H1 (cell line): ENCODE data around the gene METRN. TPM values are rescaled to one million over a fixed set of nuclear protein-coding genes. Genes with fewer than 3 reads are reported as not detected.

Experiments
- CTCF ChIA-PET: fragments of 300-600 bp; sonication (Branson Sonifier 250); formaldehyde crosslinking; loops from one replicate; lab custom pipeline; 2021; ENCODE audit not compliant: partially characterized antibody; lab: Charles Lee
- POLR2A ChIA-PET: fragments of 300-600 bp; sonication (Branson Sonifier 250); formaldehyde crosslinking; loops from one replicate; lab custom pipeline; 2021; ENCODE audit warnings: inconsistent platforms; ENCODE audit not compliant: partially characterized antibody; lab: Charles Lee
- DNase-seq, 2 experiments: peaks; one replicate each; pipeline versions ENCODE4 v3.0.0 to v3.0.0-alpha.2; 2010 to 2022; ENCODE audit warnings: low spot score in 2 of 2, low read depth in 1 of 2, mixed read lengths in 1 of 2
- FAIRE-seq: peaks from 2 replicates; lab custom pipeline; 2011; peaks lifted over from hg19 to GRCh38; lab: Jason Lieb, UNC
- H2AFZ ChIP-seq: 2 replicates; pipeline ENCODE4 v1.8.1; 2012; ENCODE audit warnings: low read length, inconsistent platforms
- H2AK5ac ChIP-seq: 2 replicates; pipeline ENCODE4 v1.6.1; 2013; ENCODE audit warnings: low read depth, low read length
- H2BK120ac ChIP-seq: replicated peaks from 2 replicates; pipeline ENCODE3; 2013; ENCODE audit warnings: low read depth, low read length, inconsistent platforms
- H2BK12ac ChIP-seq: 2 replicates; pipeline ENCODE4 v1.6.1; 2013; ENCODE audit warnings: low read depth, low read length
- H2BK15ac ChIP-seq: 2 replicates; pipeline ENCODE4 v1.6.1; 2013; ENCODE audit warnings: low read length
- H2BK20ac ChIP-seq: 2 replicates; pipeline ENCODE4 v1.6.1; 2013; ENCODE audit warnings: low read length
- H2BK5ac ChIP-seq: 2 replicates; pipeline ENCODE4 v1.6.1; 2013; ENCODE audit warnings: low read depth, low read length
- H3K14ac ChIP-seq: 2 replicates; pipeline ENCODE4 v1.6.1; 2013; ENCODE audit warnings: inconsistent platforms; ENCODE audit not compliant: insufficient read length
- H3K18ac ChIP-seq: 2 replicates; pipeline ENCODE4 v1.6.1; 2013; ENCODE audit warnings: low read length; ENCODE audit errors: extremely low read depth
- H3K23ac ChIP-seq: 2 replicates; pipeline ENCODE4 v1.6.1; 2013; ENCODE audit warnings: inconsistent platforms; ENCODE audit not compliant: insufficient read length
- H3K23me2 ChIP-seq: 2 replicates; pipeline ENCODE4 v1.6.1; 2013; ENCODE audit warnings: low read depth, low read length
- H3K27ac ChIP-seq: 2 replicates; pipeline ENCODE4 v1.6.1; 2011; ENCODE audit warnings: low read depth, low read length, inconsistent platforms
- H3K27me3 ChIP-seq, 4 experiments: replicated peaks in 1 of 4; 1 replicate in 1 of 4; 2 replicates in 3 of 4; pipeline versions ENCODE4 v1.6.1 to v1.8.1; 2011 to 2013; ENCODE audit warnings: low read length in 3 of 4, mild to moderate bottlenecking in 3 of 4, inconsistent platforms in 2 of 4, mixed read lengths in 2 of 4, moderate library complexity in 1 of 4; ENCODE audit not compliant: control insufficient read depth in 3 of 4, insufficient read depth in 3 of 4; ENCODE audit errors: extremely low read depth in 1 of 4
- H3K36me3 ChIP-seq, 4 experiments: 2 replicates each; pipeline versions ENCODE4 v1.6.1 to v1.8.1; 2011 to 2013; ENCODE audit warnings: mild to moderate bottlenecking in 4 of 4, low read length in 3 of 4, moderate library complexity in 2 of 4, control low read depth in 1 of 4, inconsistent platforms in 1 of 4; ENCODE audit not compliant: insufficient read depth in 4 of 4, control insufficient read depth in 2 of 4
- H3K4ac ChIP-seq: replicated peaks from 2 replicates; pipeline ENCODE3; 2013; ENCODE audit warnings: low read length, low read depth, mixed read lengths, inconsistent platforms; ENCODE audit not compliant: insufficient read length
- H3K4me1 ChIP-seq, 4 experiments: replicated peaks in 1 of 4; 1 replicate in 1 of 4; 2 replicates in 3 of 4; pipeline versions ENCODE4 v1.6.1 to v1.8.1; 2011 to 2013; ENCODE audit warnings: low read length in 3 of 4, inconsistent platforms in 2 of 4, mixed read lengths in 1 of 4; ENCODE audit not compliant: insufficient read depth in 4 of 4, control insufficient read depth in 3 of 4
- H3K4me2 ChIP-seq, 2 experiments: 2 replicates each; pipeline versions ENCODE4 v1.6.1 to v1.8.1; 2011 to 2013; ENCODE audit warnings: low read depth in 2 of 2, low read length in 2 of 2, control low read depth in 1 of 2, inconsistent platforms in 1 of 2, mild to moderate bottlenecking in 1 of 2; ENCODE audit not compliant: insufficient read depth in 1 of 2
- H3K4me3 ChIP-seq, 4 experiments: fragments of 200-600, 300-600 bp in 1 of 4; sonication (generic), shearing (Covaris generic), sonication (Bioruptor Twin) in 1 of 4; 2 replicates each; pipeline versions ENCODE4 v1.5.1 to v1.8.1; 2011 to 2016; ENCODE audit warnings: low read length in 4 of 4, low read depth in 3 of 4, control low read depth in 2 of 4, inconsistent platforms in 2 of 4, mild to moderate bottlenecking in 2 of 4, mixed read lengths in 1 of 4, moderate library complexity in 1 of 4; ENCODE audit not compliant: insufficient read depth in 2 of 4; ENCODE audit errors: extremely low read depth in 1 of 4
- H3K56ac ChIP-seq: replicated peaks from 2 replicates; pipeline ENCODE3; 2013; ENCODE audit warnings: low read depth, mild to moderate bottlenecking, mixed read lengths, low read length, inconsistent platforms; ENCODE audit not compliant: insufficient read length
- H3K79me1 ChIP-seq: 2 replicates; pipeline ENCODE4 v1.6.1; 2013; ENCODE audit warnings: low read depth, low read length, control low read depth
- H3K79me2 ChIP-seq, 2 experiments: 2 replicates each; pipeline versions ENCODE4 v1.6.1 to v1.8.1; 2012 to 2013; ENCODE audit warnings: low read length in 2 of 2, mild to moderate bottlenecking in 2 of 2, inconsistent platforms in 1 of 2; ENCODE audit not compliant: insufficient read depth in 2 of 2, control insufficient read depth in 1 of 2
- H3K9ac ChIP-seq, 4 experiments: replicated peaks in 1 of 4; 1 replicate in 1 of 4; 2 replicates in 3 of 4; pipeline versions ENCODE4 v1.6.1 to v1.8.1; 2011 to 2013; ENCODE audit warnings: low read depth in 3 of 4, low read length in 3 of 4, control low read depth in 2 of 4, mild to moderate bottlenecking in 2 of 4, moderate library complexity in 2 of 4, inconsistent platforms in 1 of 4; ENCODE audit errors: extremely low read depth in 1 of 4
- H3K9me3 ChIP-seq, 2 experiments: 2 replicates each; pipeline versions ENCODE4 v1.6.1 to v1.8.1; 2012 to 2013; ENCODE audit warnings: mild to moderate bottlenecking in 2 of 2, moderate library complexity in 2 of 2, control low read depth in 1 of 2, inconsistent platforms in 1 of 2, low read depth in 1 of 2, low read length in 1 of 2, mixed read lengths in 1 of 2; ENCODE audit not compliant: insufficient read depth in 2 of 2
- H4K20me1 ChIP-seq, 2 experiments: replicated peaks in 1 of 2; 2 replicates each; pipeline versions ENCODE3 to v1.8.1; 2011 to 2013; ENCODE audit warnings: inconsistent platforms in 2 of 2, low read length in 2 of 2, mild to moderate bottlenecking in 1 of 2; ENCODE audit not compliant: insufficient read depth in 2 of 2, control insufficient read depth in 1 of 2
- H4K5ac ChIP-seq: 2 replicates; pipeline ENCODE4 v1.6.1; 2013; ENCODE audit warnings: low read length, low read depth, mixed read lengths, inconsistent platforms; ENCODE audit not compliant: insufficient read length
- H4K8ac ChIP-seq: 2 replicates; pipeline ENCODE4 v1.8.0; 2013; ENCODE audit warnings: mild to moderate bottlenecking, moderate library complexity, low read length, inconsistent platforms; ENCODE audit not compliant: insufficient read depth; ENCODE audit errors: extremely low read depth
- H4K91ac ChIP-seq: replicated peaks from 2 replicates; pipeline ENCODE3; 2013; ENCODE audit warnings: low read length, mixed read lengths, inconsistent platforms; ENCODE audit not compliant: insufficient read length
- ASH2L ChIP-seq: fragments of 200-600, 300-600 bp; sonication (generic); IDR thresholded peaks from one replicate; pipeline ENCODE4 v1.7.1; 2017; ENCODE audit warnings: low read length
- CHD1 ChIP-seq: IDR thresholded peaks from 2 replicates; pipeline ENCODE4 v1.6.1; 2012; ENCODE audit warnings: low read depth, low read length, improper control_type of control experiment
- PHF8 ChIP-seq: fragments of 200-600 bp; sonication (generic); conservative IDR thresholded peaks from 2 replicates; pipeline ENCODE4 v1.7.1; 2012; ENCODE audit warnings: low read depth, mild to moderate bottlenecking, inconsistent platforms, low read length, moderate library complexity
- POLR2A ChIP-seq, 2 experiments: IDR thresholded peaks; 1 replicate in 1 of 2; 2 replicates in 1 of 2; pipeline ENCODE4 v1.6.1; 2011; ENCODE audit warnings: low read depth in 2 of 2, low read length in 2 of 2, mild to moderate bottlenecking in 2 of 2; ENCODE audit errors: control extremely low read depth in 1 of 2
- POU5F1 ChIP-seq: IDR thresholded peaks from 2 replicates; pipeline ENCODE4 v1.6.1; 2011; ENCODE audit warnings: low read depth, mild to moderate bottlenecking, low read length, moderate library complexity
- RFX5 ChIP-seq: IDR thresholded peaks from 2 replicates; pipeline ENCODE4 v1.6.1; 2011; ENCODE audit warnings: low read depth, low read length, improper control_type of control experiment, borderline replicate concordance
- SRF ChIP-seq: IDR thresholded peaks from 2 replicates; pipeline ENCODE4 v1.6.1; 2011; ENCODE audit warnings: mild to moderate bottlenecking, low read depth, low read length, moderate library complexity
- TAF7 ChIP-seq: optimal IDR thresholded peaks from 2 replicates; pipeline ENCODE3; 2011; ENCODE audit warnings: low read depth, mild to moderate bottlenecking, inconsistent platforms, low read length, moderate library complexity, borderline replicate concordance
- YY1 ChIP-seq: IDR thresholded peaks from 2 replicates; pipeline ENCODE4 v1.6.1; 2011; ENCODE audit warnings: low read depth, mild to moderate bottlenecking, low read length
- WGBS, 2 experiments: shearing (Covaris generic) in 1 of 2; methylation state at CpG; one replicate each; pipeline versions ENCODE4 v1.1.6 to v1.1.7; 2013 to 2015; ENCODE audit warnings: low lambda C conversion rate in 2 of 2, mixed read lengths in 2 of 2, inconsistent platforms in 1 of 2, low coverage in 1 of 2, missing lambda C conversion rate in 1 of 2; ENCODE audit not compliant: insufficient replicate concordance in 2 of 2, insufficient coverage in 1 of 2, insufficient read length in 1 of 2; ENCODE audit errors: extremely low coverage in 1 of 2, missing lambda C conversion rate in 1 of 2; 5-methylcytosine and 5-hydroxymethylcytosine counted together
- polyA plus RNA-seq, 7 experiments: library from polyadenylated mRNA; depleted of rRNA in 3 of 7; stranded (reverse) in 5 of 7; unstranded in 2 of 7; fragments of >200 nt in 5 of 7; fragments of 200-250 nt in 2 of 7; gene quantifications; 1 replicate in 5 of 7; 2 replicates in 1 of 7; 4 replicates in 1 of 7; pipeline versions ENCODE4 v1.2.1 to v1.2.3, GENCODE V29; 2011 to 2013; ENCODE audit warnings: missing spikeins in 2 of 7, mixed read lengths in 2 of 7
- total RNA-seq: library from RNA; stranded (reverse); fragmentation: NEBNext Ultra II Directional; extraction: Animal tissue kit (Norgen Biotek cat#: 25700); gene quantifications from 2 replicates; pipeline ENCODE4 v1.2.1, GENCODE V29; 2021
- TF ChIP-seq, protein P1 (sequence below): IDR thresholded peaks from 2 replicates; pipeline ENCODE4 v1.6.1; 2012; ENCODE audit warnings: low read length, inconsistent platforms

Gene METRN
- total and polyA plus RNA-seq, 2 of the 8 experiments (the other 6 are each of a cell fraction or from before 2014, with no cell fraction given) = 18.7 to 25.8 TPM

DNA sequence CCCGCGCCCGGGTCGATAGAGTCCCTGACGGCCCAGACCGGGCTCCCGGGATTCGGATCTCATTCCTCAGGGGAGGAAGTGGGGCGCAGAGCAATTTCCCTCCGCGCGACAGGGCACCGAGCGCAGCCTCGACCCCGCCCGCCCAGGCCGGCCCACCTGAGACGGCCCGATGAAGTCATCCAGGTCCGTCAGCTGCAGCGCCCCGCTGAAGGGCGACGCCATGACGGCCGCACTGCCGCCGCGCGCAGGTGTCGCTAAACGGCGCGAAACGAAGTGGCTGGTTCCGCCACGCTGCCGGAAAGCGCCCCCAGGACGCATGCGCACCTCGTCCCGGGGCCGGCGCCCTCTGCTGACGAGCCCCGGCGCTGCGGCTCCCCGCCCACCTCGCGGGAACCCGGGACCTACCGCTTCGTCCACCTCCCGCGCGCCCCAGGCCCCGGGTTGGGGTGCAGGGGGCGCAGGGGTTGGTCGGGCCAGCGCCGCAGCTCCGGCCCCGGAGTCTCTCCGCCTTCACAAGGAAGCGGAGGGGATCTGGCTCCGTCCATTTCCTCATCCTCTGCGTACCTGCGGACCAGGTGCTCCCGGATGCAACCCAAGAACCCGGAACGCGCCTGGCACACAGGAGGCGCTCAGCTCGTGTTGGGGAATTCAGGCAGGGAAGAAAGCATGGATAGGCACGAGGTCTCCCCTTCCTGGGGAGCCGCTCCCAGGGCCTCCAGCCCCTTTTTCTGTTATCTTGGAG is 26.0 kb downstream of the METRN start, which contains the start of gene CIAO3:
CIAO3 (minus strand) TSS at position 234 of the 742 bp plus-strand sequence; CDS start at position 222, 12 bp downstream.
- POLR2A ChIA-PET = interaction anchor here (0.6 to 6.3 kb wide), 18 partner anchors 10 to 318 kb away, joined by 3 to 39 read pairs (median 4); partner anchors contain the start of genes ANTKMT, CCDC78, GNG13 and MSLN
- H3K27ac ChIP-seq = peak within 1 kb of the TSS; percentile 84
- peak; percentile 79 for TF ChIP-seq PHF8
- TF ChIP-seq RFX5 = no peak
- TF ChIP-seq POU5F1 = no peak
- TF ChIP-seq YY1 = peak; percentile 94
- TF ChIP-seq, protein P1, sequence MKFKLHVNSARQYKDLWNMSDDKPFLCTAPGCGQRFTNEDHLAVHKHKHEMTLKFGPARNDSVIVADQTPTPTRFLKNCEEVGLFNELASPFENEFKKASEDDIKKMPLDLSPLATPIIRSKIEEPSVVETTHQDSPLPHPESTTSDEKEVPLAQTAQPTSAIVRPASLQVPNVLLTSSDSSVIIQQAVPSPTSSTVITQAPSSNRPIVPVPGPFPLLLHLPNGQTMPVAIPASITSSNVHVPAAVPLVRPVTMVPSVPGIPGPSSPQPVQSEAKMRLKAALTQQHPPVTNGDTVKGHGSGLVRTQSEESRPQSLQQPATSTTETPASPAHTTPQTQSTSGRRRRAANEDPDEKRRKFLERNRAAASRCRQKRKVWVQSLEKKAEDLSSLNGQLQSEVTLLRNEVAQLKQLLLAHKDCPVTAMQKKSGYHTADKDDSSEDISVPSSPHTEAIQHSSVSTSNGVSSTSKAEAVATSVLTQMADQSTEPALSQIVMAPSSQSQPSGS = peak; percentile 88
- peak in 1 of 2 experiments; percentile 66; a peak in 1 of 3 replicates for TF ChIP-seq POLR2A (IDR thresholded peaks at IDR 0.05; ENCODE audit: control extremely low read depth in 1 of 2, low read depth in 2 of 2, low read length in 2 of 2)
- peak; percentile 45 for TF ChIP-seq ASH2L
- peak; percentile 64 for TF ChIP-seq TAF7
- peak; percentile 58; the same call in 1 of the 2 replicates for TF ChIP-seq SRF
- TF ChIP-seq CHD1 = no peak

More for the DNA sequence above, 26.0 kb downstream of the METRN start, which contains the start of gene CIAO3:
- Histone ChIP-seq H3K36me3 (peaks cover 0 to 3% (median 0%) of the 10 kb centered on the region in 4 experiments; a peak in 1 of 8 replicates), H3K9me3 (no peaks in the 10 kb centered on the region), H2BK12ac (0 out of 2 replicates have a peak within 1 kb of the TSS, but pooled peaks have one; percentile 3), H3K4ac (no peak within 1 kb of the TSS), H4K5ac (peak within 1 kb of the TSS; percentile 80), H3K14ac (no peak within 1 kb of the TSS), H3K4me1 (peaks cover 0 to 9% (median 4%) of the 10 kb centered on the region in 4 experiments; a peak in 5 of 7 replicates), H2BK5ac (peak within 1 kb of the TSS; percentile 91), H3K79me1 (no peaks in the 10 kb centered on the region), H2AK5ac (no peak within 1 kb of the TSS), H3K23me2 (peaks cover 7% of the 10 kb centered on the region; the same call in 1 of the 2 replicates), H3K79me2 (no peaks in the 10 kb centered on the region), H3K56ac (peak within 1 kb of the TSS; percentile 46), H4K8ac (peak within 1 kb of the TSS; percentile 93), H4K91ac (no peak within 1 kb of the TSS), H3K9ac (peak within 1 kb of the TSS; percentile 64 to 81 (median 71)), H4K20me1 (no peaks in the 10 kb centered on the region), H3K23ac (no peak within 1 kb of the TSS), H3K4me3 (peak within 1 kb of the TSS; percentile 62 to 90 (median 81)), H2AFZ (no peak within 1 kb of the TSS), H2BK15ac (no peak within 1 kb of the TSS), H2BK120ac (no peak within 1 kb of the TSS), H3K27me3 (no peaks in the 10 kb centered on the region), H2BK20ac (no peak within 1 kb of the TSS), H3K18ac (peak within 1 kb of the TSS; percentile 78; the same call in 1 of the 2 replicates), H3K4me2 (peak within 1 kb of the TSS; percentile 70 to 80)
- 3% methylated on average over 59 of the region's 79 CpGs; no CpG with 5 or more reads in 1 of the 2 experiments for WGBS, 2 experiments
- DNase-seq (peak in 1 of 2 experiments; percentile 99), FAIRE-seq (no peak)
- CTCF ChIA-PET = interaction anchor here (0.6 to 35.8 kb wide), 16 partner anchors 9 to 1366 kb away, joined by 3 to 977 read pairs (median 4); partner anchors contain the start of genes ANTKMT, CCDC78, CHTF18 and FBXL16
